A673 (cell line): ENCODE data around the gene DDX41.
A peak's percentile ranks its signal among the peaks of the same experiment; 100 is the strongest.

Experiments used
- EZH2 ChIP-seq: fragments of 200-600 bp; sonication (generic); IDR thresholded peaks from 2 replicates; pipeline ENCODE4 v1.6.1; 2017; ENCODE audit warnings: borderline replicate concordance, low read depth, mild to moderate bottlenecking, mixed read lengths, antibody characterized with exemption, low read length; ENCODE audit not compliant: poor library complexity, severe bottlenecking
- TF ChIP-seq, protein P1 (sequence below): fragments of 300-800, 200-600 bp; sonication (generic); conservative IDR thresholded peaks from 2 replicates; pipeline ENCODE4 v1.5.1; 2017; ENCODE audit warnings: low read depth, mild to moderate bottlenecking, antibody characterized with exemption, low read length, moderate library complexity, mixed read lengths

DNA sequence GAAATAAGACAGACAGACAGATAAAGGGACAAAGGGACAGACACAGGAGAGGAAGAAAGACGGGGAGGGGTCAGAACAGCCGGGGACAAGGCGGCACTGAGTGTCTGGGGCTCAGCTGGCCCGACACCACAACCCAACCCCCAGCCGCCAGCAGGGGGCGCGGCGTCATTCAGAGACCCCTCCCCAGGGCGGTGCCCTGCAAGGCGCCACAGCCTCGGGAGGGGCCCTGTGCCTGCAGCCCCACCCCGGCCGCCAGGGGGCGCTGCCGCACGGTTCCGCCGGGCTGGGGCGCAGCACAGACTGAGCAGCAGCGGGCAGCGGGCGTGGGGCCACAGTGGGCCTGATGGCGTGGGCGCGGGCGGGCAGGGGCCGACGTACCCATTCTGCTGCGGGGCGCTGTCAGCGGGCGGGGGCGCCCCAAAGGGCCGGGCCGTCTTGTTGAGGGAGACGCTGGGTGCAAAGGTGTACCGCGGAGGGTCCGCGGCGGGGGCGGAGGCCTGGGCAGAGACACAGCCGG, 25.3 kb downstream of the DDX41 start:
- TF ChIP-seq, protein P1, sequence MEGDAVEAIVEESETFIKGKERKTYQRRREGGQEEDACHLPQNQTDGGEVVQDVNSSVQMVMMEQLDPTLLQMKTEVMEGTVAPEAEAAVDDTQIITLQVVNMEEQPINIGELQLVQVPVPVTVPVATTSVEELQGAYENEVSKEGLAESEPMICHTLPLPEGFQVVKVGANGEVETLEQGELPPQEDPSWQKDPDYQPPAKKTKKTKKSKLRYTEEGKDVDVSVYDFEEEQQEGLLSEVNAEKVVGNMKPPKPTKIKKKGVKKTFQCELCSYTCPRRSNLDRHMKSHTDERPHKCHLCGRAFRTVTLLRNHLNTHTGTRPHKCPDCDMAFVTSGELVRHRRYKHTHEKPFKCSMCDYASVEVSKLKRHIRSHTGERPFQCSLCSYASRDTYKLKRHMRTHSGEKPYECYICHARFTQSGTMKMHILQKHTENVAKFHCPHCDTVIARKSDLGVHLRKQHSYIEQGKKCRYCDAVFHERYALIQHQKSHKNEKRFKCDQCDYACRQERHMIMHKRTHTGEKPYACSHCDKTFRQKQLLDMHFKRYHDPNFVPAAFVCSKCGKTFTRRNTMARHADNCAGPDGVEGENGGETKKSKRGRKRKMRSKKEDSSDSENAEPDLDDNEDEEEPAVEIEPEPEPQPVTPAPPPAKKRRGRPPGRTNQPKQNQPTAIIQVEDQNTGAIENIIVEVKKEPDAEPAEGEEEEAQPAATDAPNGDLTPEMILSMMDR: peak; percentile 83
- TF ChIP-seq EZH2: no peak
